ENCODE data around the gene TSC2. TPM values are rescaled to one million over a fixed set of nuclear protein-coding genes. Genes with fewer than 3 reads are reported as not detected.
A peak's percentile ranks its signal among the peaks of the same experiment; 100 is the strongest.

The TSC2 gene
- total and polyA plus RNA-seq, 2 of the 13 experiments (the other 11 are each of a cell fraction or from before 2014, with no cell fraction given) = 19.6 to 40.4 TPM

GRCh38 chr16:2015117-2015946, 32.5 kb upstream of the TSC2 start (continued):
- TF ChIP-seq CEBPZ (IDR thresholded peaks at IDR 0.05; ENCODE audit: low read length) (no peak), ZFY (CRISPR knock-in tag; IDR thresholded peaks at IDR 0.05) (peak; percentile 55), FOXA1 (IDR thresholded peaks at IDR 0.05) (no peak), FOXA1 (CRISPR knock-in tag; IDR thresholded peaks at IDR 0.05) (peak; percentile 58), ATM (IDR thresholded peaks at IDR 0.05; ENCODE audit: borderline replicate concordance) (no peak), ZNF12 (CRISPR knock-in tag; IDR thresholded peaks at IDR 0.05) (0 out of 2 replicates have a peak, but pooled peaks have one; percentile 37), FOXP1 (IDR thresholded peaks at IDR 0.05) (no peak), FOXP1 (CRISPR knock-in tag; IDR thresholded peaks at IDR 0.05) (0 out of 2 replicates have a peak, but pooled peaks have one; percentile 38), GATAD1 (CRISPR knock-in tag; IDR thresholded peaks at IDR 0.05) (0 out of 2 replicates have a peak, but pooled peaks have one; percentile 13), ZFP90 (CRISPR knock-in tag; IDR thresholded peaks at IDR 0.05; ENCODE audit: borderline replicate concordance) (0 out of 2 replicates have a peak, but pooled peaks have one; percentile 58), GRHL1 (CRISPR knock-in tag; conservative IDR thresholded peaks at IDR 0.05) (no peak), ZNF503 (CRISPR knock-in tag; IDR thresholded peaks at IDR 0.05) (no peak), ATF7 (IDR thresholded peaks at IDR 0.05) (peak; percentile 59), ATF7 (CRISPR knock-in tag; IDR thresholded peaks at IDR 0.05) (no peak), FOXA3 (CRISPR knock-in tag; IDR thresholded peaks at IDR 0.05) (peak; percentile 57), ATF4 (CRISPR knock-in tag; IDR thresholded peaks at IDR 0.05) (peak in 1 of 2 experiments; percentile 87; a peak in 2 of 4 replicates), ERF (CRISPR knock-in tag; IDR thresholded peaks at IDR 0.05) (peak; percentile 28; the same call in 1 of the 2 replicates), USF2 (IDR thresholded peaks at IDR 0.05; ENCODE audit: low read depth, low read length) (no peak), USF2 (CRISPR knock-in tag; IDR thresholded peaks at IDR 0.05; ENCODE audit: borderline replicate concordance) (no peak), RBM22 (optimal IDR thresholded peaks at IDR 0.05; ENCODE audit: low read length) (no peak)
